HG03571 (cell line): ENCODE results near the gene L1CAM.

Source experiments
- ATAC-seq: cut with Tn5 transposase; IDR thresholded peaks from one replicate; pipeline ENCODE4 v1.9.1; 2021; ENCODE audit not compliant: unreplicated experiment

The L1CAM gene

GRCh38 chrX:153885968-153886903 is at the start of gene L1CAM:
TSS of gene L1CAM (minus strand) at chrX:153886173. CDS start at chrX:153875836, 10,337 bp downstream.
- ATAC-seq = no peak

GRCh38 chrX:153935326-153935851 is 49.4 kb upstream of the L1CAM start:
- peak; percentile 23 for ATAC-seq

GRCh38 chrX:153934762-153935325 is 48.9 kb upstream of the L1CAM start, which contains the start of gene NAA10:
TSS of gene NAA10 (minus strand) at chrX:153935037. CDS start at chrX:153934904, 133 bp downstream.
- peak; percentile 78 for ATAC-seq

GRCh38 chrX:153934148-153934761 is 48.3 kb upstream of the L1CAM start:
- peak; percentile 2 for ATAC-seq

- no peak for ATAC-seq
Observed at GRCh38 chrX:153933748-153934147, 47.8 kb upstream of the L1CAM start.

- ATAC-seq = no peak
Observed at GRCh38 chrX:153932220-153932915, 46.4 kb upstream of the L1CAM start.

GRCh38 chrX:153931748-153932147 is 45.8 kb upstream of the L1CAM start:
- no peak for ATAC-seq

- ATAC-seq = no peak
Observed at GRCh38 chrX:153931151-153931550, 45.2 kb upstream of the L1CAM start.

- no peak for ATAC-seq
Observed at GRCh38 chrX:153930011-153930910, 44.3 kb upstream of the L1CAM start.

- ATAC-seq = no peak
Observed at GRCh38 chrX:153929576-153929975, 43.6 kb upstream of the L1CAM start.

GRCh38 chrX:153928846-153929245 is 42.9 kb upstream of the L1CAM start:
- ATAC-seq = no peak

GRCh38 chrX:153927922-153928760 is 42.2 kb upstream of the L1CAM start:
- peak; percentile 59 for ATAC-seq

- no peak for ATAC-seq
Observed at GRCh38 chrX:153927672-153927921, 41.6 kb upstream of the L1CAM start.

GRCh38 chrX:153926858-153927671 is 41.1 kb upstream of the L1CAM start:
- ATAC-seq = peak; percentile 36

- ATAC-seq = peak; percentile 4
Observed at GRCh38 chrX:153926552-153926857, 40.5 kb upstream of the L1CAM start.

GRCh38 chrX:153925739-153926551 is 40.0 kb upstream of the L1CAM start, which contains the start of gene ARHGAP4:
TSS of gene ARHGAP4 (minus strand) at chrX:153926264. CDS start at chrX:153926202, 62 bp downstream.
- ATAC-seq = no peak

GRCh38 chrX:153925387-153925738 is 39.4 kb upstream of the L1CAM start:
- no peak for ATAC-seq
